ENCODE data around the gene ABHD17A. TPM values are rescaled to one million over a fixed set of nuclear protein-coding genes. Genes with fewer than 3 reads are reported as not detected.

ABHD17A gene
- total RNA-seq, 1 donor from 2014 or later: 62.0 TPM

GRCh38 chr19:1859331-1859781 is 25.9 kb downstream of the ABHD17A start:
- Mint-ChIP-seq H3K9me3 (no peaks in the 10 kb centered on the region), H3K36me3 (no peaks in the 10 kb centered on the region), H3K27me3 (ENCODE audit: low read depth) (peaks cover 13% of the 10 kb centered on the region), H3K4me1 (peaks cover 47% of the 10 kb centered on the region), H3K27ac (peak overlapping the region; percentile 87), H3K4me3 (peak overlapping the region; percentile 41)
- no peak for DNase-seq (ENCODE audit: low spot score in 2 of 2, unreplicated experiment in 2 of 2)
- TF ChIP-seq CTCF (IDR thresholded peaks at IDR 0.05; ENCODE audit: unreplicated experiment): no peak

GRCh38 chr19:1858412-1859081 is 26.7 kb downstream of the ABHD17A start:
- H3K36me3 Mint-ChIP-seq: no peaks in the 10 kb centered on the region
- DNase-seq (ENCODE audit: low spot score in 2 of 2, unreplicated experiment in 2 of 2): no peak
- peaks cover 13% of the 10 kb centered on the region for H3K27me3 Mint-ChIP-seq (ENCODE audit: low read depth)
- H3K4me3 Mint-ChIP-seq: no peak overlapping the region
- no peak overlapping the region for H3K27ac Mint-ChIP-seq
- H3K4me1 Mint-ChIP-seq: peaks cover 47% of the 10 kb centered on the region
- TF ChIP-seq CTCF (IDR thresholded peaks at IDR 0.05; ENCODE audit: unreplicated experiment): no peak
- H3K9me3 Mint-ChIP-seq: no peaks in the 10 kb centered on the region

GRCh38 chr19:1857648-1858326 is 27.5 kb downstream of the ABHD17A start:
- DNase-seq (ENCODE audit: low spot score in 2 of 2, unreplicated experiment in 2 of 2): no peak
- Mint-ChIP-seq H3K36me3 (no peaks in the 10 kb centered on the region), H3K27ac (no peak overlapping the region), H3K27me3 (ENCODE audit: low read depth) (peaks cover 13% of the 10 kb centered on the region), H3K9me3 (no peaks in the 10 kb centered on the region), H3K4me1 (peaks cover 52% of the 10 kb centered on the region), H3K4me3 (peak overlapping the region; percentile 17)
- no peak for TF ChIP-seq CTCF (IDR thresholded peaks at IDR 0.05; ENCODE audit: unreplicated experiment)

- peaks cover 47% of the 10 kb centered on the region for H3K4me1 Mint-ChIP-seq
- H3K4me3 Mint-ChIP-seq: peak overlapping the region; percentile 48
- no peak overlapping the region for H3K27ac Mint-ChIP-seq
- H3K27me3 Mint-ChIP-seq (ENCODE audit: low read depth): peaks cover 9% of the 10 kb centered on the region
- DNase-seq (ENCODE audit: low spot score in 2 of 2, unreplicated experiment in 2 of 2): no peak
- H3K36me3 Mint-ChIP-seq: no peaks in the 10 kb centered on the region
- no peaks in the 10 kb centered on the region for H3K9me3 Mint-ChIP-seq
- TF ChIP-seq CTCF (IDR thresholded peaks at IDR 0.05; ENCODE audit: unreplicated experiment): no peak
These were observed 28.3 kb downstream of the ABHD17A start for GRCh38 chr19:1856698-1857603.

- peak overlapping the region; percentile 48 for H3K4me3 Mint-ChIP-seq
- H3K4me1 Mint-ChIP-seq: peaks cover 40% of the 10 kb centered on the region
These were observed 29.0 kb downstream of the ABHD17A start for GRCh38 chr19:1856345-1856697.

More at GRCh38 chr19:1856345-1856697, 29.0 kb downstream of the ABHD17A start:
- no peak for TF ChIP-seq CTCF (IDR thresholded peaks at IDR 0.05; ENCODE audit: unreplicated experiment)
- Mint-ChIP-seq H3K27ac (peak overlapping the region; percentile 50), H3K9me3 (no peaks in the 10 kb centered on the region), H3K27me3 (ENCODE audit: low read depth) (peaks cover 4% of the 10 kb centered on the region), H3K36me3 (no peaks in the 10 kb centered on the region)
- no peak for DNase-seq (ENCODE audit: low spot score in 2 of 2, unreplicated experiment in 2 of 2)

Measured in mesothelial cell of epicardium (in vitro differentiated cells).